ENCODE data around the gene CUL9.

DNA sequence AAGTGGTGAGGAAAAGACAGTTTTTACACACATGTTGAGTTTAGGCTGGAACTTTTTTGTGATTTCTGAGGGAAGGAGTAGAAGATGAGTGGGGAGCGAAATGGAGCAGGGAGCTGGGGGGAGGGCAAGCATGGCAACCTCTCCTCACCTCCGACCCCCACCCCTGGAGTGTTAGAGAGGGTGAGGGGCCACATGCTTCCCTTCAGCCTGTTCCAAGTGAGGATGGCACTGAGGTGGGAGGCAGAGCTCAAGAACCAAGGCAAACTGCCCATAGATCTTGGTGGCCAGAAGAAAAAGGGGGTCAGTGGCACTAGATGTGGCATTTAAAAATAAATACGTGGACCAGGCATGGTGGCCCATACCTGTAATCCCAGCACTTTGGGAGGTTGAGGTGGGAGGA lies 66.1 kb downstream of the CUL9 start:
- TF ChIP-seq EZH2phosphoT487 (IDR thresholded peaks at IDR 0.05; ENCODE audit: low read length) (no peak), CTCF (IDR thresholded peaks at IDR 0.05; ENCODE audit: low read length) (no peak), EZH2 (optimal IDR thresholded peaks at IDR 0.05; ENCODE audit: low read depth, low read length) (no peak)
